GM12873 (cell line): ENCODE results near the gene CROCC2.

Source experiments
- TF ChIP-seq, protein P1 (sequence below): IDR thresholded peaks from 2 replicates; pipeline ENCODE4 v1.5.1; 2012; ENCODE audit warnings: low read depth, mild to moderate bottlenecking, moderate library complexity, low read length, control low read depth; ENCODE audit not compliant: insufficient read depth; ENCODE audit errors: missing control alignments

Gene CROCC2

GRCh38 chr2:240873098-240873788 is 32.9 kb upstream of the CROCC2 start:
- TF ChIP-seq, protein P1, sequence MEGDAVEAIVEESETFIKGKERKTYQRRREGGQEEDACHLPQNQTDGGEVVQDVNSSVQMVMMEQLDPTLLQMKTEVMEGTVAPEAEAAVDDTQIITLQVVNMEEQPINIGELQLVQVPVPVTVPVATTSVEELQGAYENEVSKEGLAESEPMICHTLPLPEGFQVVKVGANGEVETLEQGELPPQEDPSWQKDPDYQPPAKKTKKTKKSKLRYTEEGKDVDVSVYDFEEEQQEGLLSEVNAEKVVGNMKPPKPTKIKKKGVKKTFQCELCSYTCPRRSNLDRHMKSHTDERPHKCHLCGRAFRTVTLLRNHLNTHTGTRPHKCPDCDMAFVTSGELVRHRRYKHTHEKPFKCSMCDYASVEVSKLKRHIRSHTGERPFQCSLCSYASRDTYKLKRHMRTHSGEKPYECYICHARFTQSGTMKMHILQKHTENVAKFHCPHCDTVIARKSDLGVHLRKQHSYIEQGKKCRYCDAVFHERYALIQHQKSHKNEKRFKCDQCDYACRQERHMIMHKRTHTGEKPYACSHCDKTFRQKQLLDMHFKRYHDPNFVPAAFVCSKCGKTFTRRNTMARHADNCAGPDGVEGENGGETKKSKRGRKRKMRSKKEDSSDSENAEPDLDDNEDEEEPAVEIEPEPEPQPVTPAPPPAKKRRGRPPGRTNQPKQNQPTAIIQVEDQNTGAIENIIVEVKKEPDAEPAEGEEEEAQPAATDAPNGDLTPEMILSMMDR = no peak

DNA sequence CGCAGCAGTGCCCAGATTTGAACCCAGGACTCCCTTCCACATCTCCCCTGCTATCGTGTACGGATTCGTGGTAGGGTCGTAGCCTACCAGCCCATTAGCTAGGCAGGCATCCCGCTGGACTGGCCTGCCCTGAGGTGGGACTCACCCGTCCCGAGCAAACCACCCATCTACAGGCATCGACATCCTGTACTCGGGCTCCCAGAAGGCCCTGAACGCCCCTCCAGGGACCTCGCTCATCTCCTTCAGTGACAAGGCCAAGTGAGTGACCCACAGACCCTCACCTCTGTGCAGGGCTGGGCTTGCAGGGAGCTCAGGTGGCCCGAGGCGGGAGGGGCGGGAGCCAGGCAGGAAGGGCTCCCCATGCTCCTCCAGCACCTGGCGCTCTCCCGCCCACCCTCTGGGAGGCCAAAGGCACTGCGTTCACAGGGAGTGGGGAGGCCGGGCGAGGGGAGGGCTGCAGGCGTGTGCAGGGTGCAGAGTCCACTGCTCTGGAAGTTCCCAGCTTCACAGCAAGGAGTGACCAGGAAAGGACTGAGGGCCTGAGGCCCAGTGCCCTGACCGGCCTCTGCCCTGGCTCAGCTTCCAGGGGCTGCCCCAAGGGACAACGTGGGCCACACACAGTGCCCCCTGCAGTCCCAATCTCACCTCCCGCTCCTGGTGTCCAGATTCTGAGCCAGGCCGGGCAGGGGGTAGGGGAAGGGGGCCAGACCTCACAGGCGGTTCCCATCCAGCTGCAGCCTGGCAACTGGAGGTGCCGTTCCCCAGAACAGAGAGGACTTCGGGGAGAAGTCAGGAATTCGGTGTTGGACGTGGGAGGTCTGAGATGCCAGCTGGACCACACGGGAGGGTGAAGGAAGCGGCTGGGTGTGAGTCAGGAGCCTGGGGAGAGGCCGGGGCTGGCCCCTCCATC is 32.1 kb upstream of the CROCC2 start:
- TF ChIP-seq, protein P1 = no peak

DNA sequence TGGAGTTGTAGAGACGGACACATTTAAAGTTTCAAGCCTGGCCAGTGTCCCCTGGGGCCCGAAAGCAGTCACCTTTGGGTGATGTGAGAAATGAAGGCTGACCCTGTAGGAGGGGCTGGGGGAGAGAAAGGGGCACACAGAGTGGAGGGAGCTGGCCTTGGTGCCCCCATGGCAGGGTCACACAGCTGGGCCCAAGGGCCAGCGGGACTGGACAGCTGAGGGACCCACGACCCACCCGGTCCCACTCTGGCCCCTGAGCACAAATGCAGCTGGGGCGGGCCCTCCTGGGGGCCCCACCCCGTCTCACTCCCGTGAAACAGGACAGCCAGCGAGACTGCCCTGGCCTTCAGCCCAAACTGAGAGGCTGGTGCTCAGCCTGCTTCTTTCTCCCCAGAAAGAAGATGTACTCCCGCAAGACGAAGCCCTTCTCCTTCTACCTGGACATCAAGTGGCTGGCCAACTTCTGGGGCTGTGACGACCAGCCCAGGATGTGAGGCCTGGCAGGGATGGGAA is 31.4 kb upstream of the CROCC2 start:
- TF ChIP-seq, protein P1 = no peak

DNA sequence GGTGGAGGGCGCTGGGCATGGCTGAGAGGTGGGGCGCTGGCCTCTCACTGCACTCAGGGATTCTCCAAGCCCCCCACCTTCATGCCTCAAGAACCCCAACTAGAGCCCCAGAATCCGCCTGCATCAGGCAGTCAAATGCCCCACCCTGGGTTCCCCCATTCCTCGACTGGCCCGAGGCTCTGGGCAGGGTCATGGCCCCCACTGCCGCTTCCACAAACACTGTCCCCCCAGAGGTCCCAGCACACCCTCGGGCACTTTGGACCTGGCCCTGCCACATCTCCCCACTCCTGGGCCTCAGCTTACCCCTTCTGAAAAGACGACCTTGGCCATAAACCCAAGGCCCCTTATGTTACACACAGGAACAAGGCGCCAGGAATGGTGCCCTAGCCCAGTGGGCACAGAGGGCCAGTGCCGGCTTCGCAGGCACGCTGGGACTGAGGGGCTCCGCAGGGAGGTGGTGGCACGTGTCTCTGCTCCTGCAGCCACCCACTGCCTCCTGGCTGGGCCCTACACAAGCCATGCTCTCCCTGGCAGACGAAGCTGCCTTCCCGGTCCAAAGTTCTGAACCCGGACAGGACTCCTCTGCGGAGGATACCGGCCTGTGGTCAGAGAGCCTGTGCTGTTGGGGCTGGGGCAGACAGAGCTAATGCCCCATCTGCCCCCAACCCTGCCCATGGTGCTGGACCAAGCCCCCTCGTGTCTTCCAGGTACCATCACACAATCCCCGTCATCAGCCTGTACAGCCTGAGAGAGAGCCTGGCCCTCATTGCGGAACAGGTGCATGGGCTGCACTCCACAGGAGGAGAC is 30.7 kb upstream of the CROCC2 start:
- TF ChIP-seq, protein P1 = no peak

GRCh38 chr2:240876035-240876474 is 30.1 kb upstream of the CROCC2 start:
- TF ChIP-seq, protein P1 = no peak

DNA sequence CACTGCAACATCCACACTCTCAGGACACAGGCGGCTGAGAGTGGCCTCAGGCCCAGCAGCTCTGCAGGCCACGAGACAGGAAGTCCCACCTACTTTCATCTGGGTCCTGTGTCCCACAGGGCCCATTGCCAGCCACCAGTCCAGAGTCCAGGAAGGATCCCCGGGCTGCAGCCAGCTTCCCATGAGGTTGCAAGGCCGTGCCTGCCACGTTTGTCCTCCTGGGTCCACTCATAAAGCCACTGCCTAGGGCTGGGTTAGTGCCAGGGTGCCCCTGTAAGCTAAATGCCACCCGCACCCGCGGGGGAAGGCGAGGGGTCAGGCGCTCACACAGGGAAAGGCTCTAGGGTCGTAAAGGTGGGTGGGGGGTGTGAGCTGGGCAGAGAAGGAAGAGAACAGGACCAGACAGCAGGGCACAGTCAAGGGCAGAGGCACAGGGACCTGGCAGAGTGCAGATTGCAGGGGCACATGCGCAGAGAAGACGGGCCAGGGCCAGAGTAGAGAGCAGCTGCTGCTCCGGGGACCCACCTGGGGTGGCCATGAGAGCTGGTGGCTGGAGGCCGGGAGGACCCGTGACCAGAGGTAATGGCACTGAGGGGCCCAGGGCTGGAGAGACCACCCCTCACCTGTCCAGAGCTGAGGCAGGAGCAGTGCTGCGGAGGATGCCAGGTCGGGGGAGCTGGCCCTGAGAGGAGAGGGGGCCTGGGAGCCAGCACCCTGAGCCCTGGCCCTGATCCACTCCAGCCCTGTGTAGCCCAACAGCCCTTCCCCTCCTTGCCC is 29.5 kb upstream of the CROCC2 start:
- TF ChIP-seq, protein P1 = no peak
